ENCODE data around the gene BBS4. TPM values are rescaled to one million over a fixed set of nuclear protein-coding genes. Genes with fewer than 3 reads are reported as not detected.
"Not testable (repeated sequence)": the region's sequence is repeated elsewhere in the genome, so short reads cannot be mapped to it uniquely, and the experiment has no call there.

BBS4 gene
- total and polyA plus RNA-seq, 2 experiments from 2014 or later: 37.9 to 86.8 TPM

GRCh38 chr15:72670656-72671352 lies 15.2 kb upstream of the BBS4 start:
- not testable (repeated sequence) for H3K27ac ChIP-seq; H3K27me3 ChIP-seq; H3K4me1 ChIP-seq (ENCODE audit: low read depth); H3K36me3 ChIP-seq; H3K9me3 ChIP-seq (ENCODE audit: low read depth)
- peak; percentile 65 to 87 for DNase-seq (ENCODE audit: low read depth in 1 of 2, low spot score in 1 of 2)
- peak; percentile 82 for TF ChIP-seq CTCF (IDR thresholded peaks at IDR 0.05; ENCODE audit: low read depth, low read length)
- peak overlapping the region; percentile 12 for H3K4me3 ChIP-seq

GRCh38 chr15:72671525-72671924 lies 14.5 kb upstream of the BBS4 start:
- no peaks in the 10 kb centered on the region for H3K36me3 ChIP-seq
- no peak for TF ChIP-seq CTCF (IDR thresholded peaks at IDR 0.05; ENCODE audit: low read depth, low read length)
- no peak for DNase-seq (ENCODE audit: low read depth in 1 of 2, low spot score in 1 of 2)
- no peak overlapping the region for H3K27ac ChIP-seq
- no peaks in the 10 kb centered on the region for H3K4me1 ChIP-seq (ENCODE audit: low read depth)
- H3K4me3 ChIP-seq: no peak overlapping the region
- H3K9me3 ChIP-seq (ENCODE audit: low read depth): no peaks in the 10 kb centered on the region
- H3K27me3 ChIP-seq: no peaks in the 10 kb centered on the region

- DNase-seq (ENCODE audit: low read depth in 1 of 2, low spot score in 1 of 2): no peak
- H3K36me3 ChIP-seq: no peaks in the 10 kb centered on the region
- no peak overlapping the region for H3K4me3 ChIP-seq
- no peak for TF ChIP-seq CTCF (IDR thresholded peaks at IDR 0.05; ENCODE audit: low read depth, low read length)
- H3K9me3 ChIP-seq (ENCODE audit: low read depth): no peaks in the 10 kb centered on the region
- no peaks in the 10 kb centered on the region for H3K4me1 ChIP-seq (ENCODE audit: low read depth)
- peaks cover 22% of the 10 kb centered on the region for H3K27me3 ChIP-seq
- no peak overlapping the region for H3K27ac ChIP-seq
These were observed 9.2 kb upstream of the BBS4 start for GRCh38 chr15:72676838-72677237.

GRCh38 chr15:72680931-72681330 lies 5.1 kb upstream of the BBS4 start:
- Histone ChIP-seq H3K4me3 (no peak overlapping the region), H3K9me3 (ENCODE audit: low read depth) (no peaks in the 10 kb centered on the region), H3K27ac (no peak overlapping the region), H3K4me1 (ENCODE audit: low read depth) (no peaks in the 10 kb centered on the region), H3K36me3 (no peaks in the 10 kb centered on the region), H3K27me3 (peaks cover 22% of the 10 kb centered on the region)
- DNase-seq (ENCODE audit: low read depth in 1 of 2, low spot score in 1 of 2): no peak
- TF ChIP-seq CTCF (IDR thresholded peaks at IDR 0.05; ENCODE audit: low read depth, low read length): no peak

GRCh38 chr15:72682772-72683171 lies 3.2 kb upstream of the BBS4 start:
- no peak for TF ChIP-seq CTCF (IDR thresholded peaks at IDR 0.05; ENCODE audit: low read depth, low read length)
- DNase-seq (ENCODE audit: low read depth in 1 of 2, low spot score in 1 of 2): no peak

More at GRCh38 chr15:72682772-72683171, 3.2 kb upstream of the BBS4 start:
- peaks cover 3% of the 10 kb centered on the region for H3K4me1 ChIP-seq (ENCODE audit: low read depth)
- H3K9me3 ChIP-seq (ENCODE audit: low read depth): no peaks in the 10 kb centered on the region
- H3K4me3 ChIP-seq: no peak overlapping the region
- no peaks in the 10 kb centered on the region for H3K36me3 ChIP-seq
- no peak overlapping the region for H3K27ac ChIP-seq
- H3K27me3 ChIP-seq: peaks cover 21% of the 10 kb centered on the region

All from cardiac muscle cell (in vitro differentiated cells and primary cell).